GM12865 (cell line): ENCODE results near the gene CA12.

Source experiments
- DNase-seq: peaks from one replicate; pipeline ENCODE4 v3.0.0; 2010; ENCODE audit warnings: low read depth
- H3K4me3 ChIP-seq: 2 replicates; pipeline ENCODE4 v1.5.1; 2011; ENCODE audit warnings: mild to moderate bottlenecking, low read depth, low read length, control low read depth
- TF ChIP-seq, protein P1 (sequence below): IDR thresholded peaks from 2 replicates; pipeline ENCODE4 v1.5.1; 2011; ENCODE audit warnings: low read length, control low read depth, low read depth, inconsistent platforms; ENCODE audit not compliant: insufficient read depth; ENCODE audit errors: missing control alignments

The CA12 gene

GRCh38 chr15:63339006-63339766 lies 42.5 kb downstream of the CA12 start:
- TF ChIP-seq, protein P1, sequence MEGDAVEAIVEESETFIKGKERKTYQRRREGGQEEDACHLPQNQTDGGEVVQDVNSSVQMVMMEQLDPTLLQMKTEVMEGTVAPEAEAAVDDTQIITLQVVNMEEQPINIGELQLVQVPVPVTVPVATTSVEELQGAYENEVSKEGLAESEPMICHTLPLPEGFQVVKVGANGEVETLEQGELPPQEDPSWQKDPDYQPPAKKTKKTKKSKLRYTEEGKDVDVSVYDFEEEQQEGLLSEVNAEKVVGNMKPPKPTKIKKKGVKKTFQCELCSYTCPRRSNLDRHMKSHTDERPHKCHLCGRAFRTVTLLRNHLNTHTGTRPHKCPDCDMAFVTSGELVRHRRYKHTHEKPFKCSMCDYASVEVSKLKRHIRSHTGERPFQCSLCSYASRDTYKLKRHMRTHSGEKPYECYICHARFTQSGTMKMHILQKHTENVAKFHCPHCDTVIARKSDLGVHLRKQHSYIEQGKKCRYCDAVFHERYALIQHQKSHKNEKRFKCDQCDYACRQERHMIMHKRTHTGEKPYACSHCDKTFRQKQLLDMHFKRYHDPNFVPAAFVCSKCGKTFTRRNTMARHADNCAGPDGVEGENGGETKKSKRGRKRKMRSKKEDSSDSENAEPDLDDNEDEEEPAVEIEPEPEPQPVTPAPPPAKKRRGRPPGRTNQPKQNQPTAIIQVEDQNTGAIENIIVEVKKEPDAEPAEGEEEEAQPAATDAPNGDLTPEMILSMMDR, result no peak
- H3K4me3 ChIP-seq, result no peak overlapping the region
- DNase-seq, result no peak

DNA sequence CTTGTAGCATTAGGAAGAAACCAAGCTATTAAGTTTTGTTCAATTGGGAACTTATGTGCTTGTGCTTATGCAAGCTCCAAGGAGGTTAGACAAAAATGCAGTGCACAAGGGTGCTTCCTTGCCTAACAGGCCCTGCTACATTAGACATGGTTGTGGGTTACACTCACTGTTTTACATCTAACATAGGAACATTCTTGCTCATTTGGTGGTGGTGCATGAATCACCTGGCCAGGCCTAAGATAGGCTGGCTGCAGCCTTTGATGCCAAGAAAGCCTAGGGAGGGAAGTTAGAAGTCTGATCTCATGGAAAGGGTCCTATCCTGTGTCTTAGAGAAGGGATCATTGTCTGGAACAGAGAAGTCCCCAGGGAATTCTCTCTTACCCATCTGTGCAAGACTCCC lies 43.5 kb downstream of the CA12 start:
- TF ChIP-seq, protein P1, result no peak
- no peak for DNase-seq
- H3K4me3 ChIP-seq, result no peak overlapping the region

GRCh38 chr15:63337046-63337445 lies 44.6 kb downstream of the CA12 start:
- DNase-seq, result no peak
- TF ChIP-seq, protein P1, result no peak
- no peak overlapping the region for H3K4me3 ChIP-seq

- no peak for DNase-seq
- TF ChIP-seq, protein P1, result no peak
- no peak overlapping the region for H3K4me3 ChIP-seq
Measured at GRCh38 chr15:63335543-63336240, 46.0 kb downstream of the CA12 start.

GRCh38 chr15:63334821-63335220 lies 46.8 kb downstream of the CA12 start:
- no peak for DNase-seq
- H3K4me3 ChIP-seq, result no peak overlapping the region
- TF ChIP-seq, protein P1, result no peak

GRCh38 chr15:63332367-63333124 lies 49.1 kb downstream of the CA12 start:
- DNase-seq, result no peak
- no peak overlapping the region for H3K4me3 ChIP-seq
- TF ChIP-seq, protein P1, result no peak
